K562 (cell line): ENCODE results near the gene PBXIP1. TPM values are rescaled to one million over a fixed set of nuclear protein-coding genes. Genes with fewer than 3 reads are reported as not detected.
A peak's percentile ranks its signal among the peaks of the same experiment; 100 is the strongest.

Source experiments
- KDM5B ChIP-seq: fragments of 200-600 bp; sonication (generic); IDR thresholded peaks from 2 replicates; pipeline ENCODE4 v1.6.1; 2012; ENCODE audit warnings: low read depth, mild to moderate bottlenecking, moderate library complexity, low read length, control low read depth, inconsistent platforms; ENCODE audit not compliant: insufficient replicate concordance
- NEUROD1 ChIP-seq: fragments of 150-350 bp; IDR thresholded peaks from 2 replicates; pipeline ENCODE4 v1.6.1; 2014; ENCODE audit warnings: borderline replicate concordance, low read length, low read depth; ENCODE audit not compliant: partially characterized antibody
- NRF1 ChIP-seq, 2 experiments: fragments of 450-650 bp; IDR thresholded peaks in 1 of 2; conservative IDR thresholded peaks in 1 of 2; 2 replicates each; pipeline ENCODE4 v1.6.1; 2014; ENCODE audit warnings: mild to moderate bottlenecking in 2 of 2
- PCBP1 ChIP-seq: fragments of 200-400 bp; formaldehyde crosslinking; IDR thresholded peaks from 2 replicates; pipeline ENCODE4 v1.6.1; 2018; ENCODE audit warnings: mild to moderate bottlenecking, low read depth, low read length; ENCODE audit not compliant: poor library complexity, severe bottlenecking
- PHF8 ChIP-seq: fragments of 200-600 bp; sonication (generic); IDR thresholded peaks from 2 replicates; pipeline ENCODE4 v1.6.1; 2012; ENCODE audit warnings: mixed run types, mild to moderate bottlenecking, inconsistent platforms, low read length, moderate library complexity, borderline replicate concordance
- PML ChIP-seq: IDR thresholded peaks from 2 replicates; pipeline ENCODE4 v1.6.1; 2012; ENCODE audit warnings: low read length, inconsistent platforms
- POLR2A ChIP-seq: fragments of 450-650 bp; conservative IDR thresholded peaks from 2 replicates; pipeline ENCODE4 v1.6.1; 2016
- POLR2G ChIP-seq: fragments of 200-400 bp; formaldehyde crosslinking; IDR thresholded peaks from 2 replicates; pipeline ENCODE4 v1.6.1; 2017; ENCODE audit warnings: low read depth, mild to moderate bottlenecking, antibody characterized with exemption, low read length, moderate library complexity
- RBBP5 ChIP-seq: fragments of 200-600 bp; sonication (generic); IDR thresholded peaks from 2 replicates; pipeline ENCODE4 v1.6.1; 2012; ENCODE audit warnings: borderline replicate concordance, mild to moderate bottlenecking, low read length, control low read depth, inconsistent platforms; ENCODE audit not compliant: insufficient read depth, poor library complexity, severe bottlenecking
- SRSF3 ChIP-seq: fragments of 200-400 bp; formaldehyde crosslinking; IDR thresholded peaks from 2 replicates; pipeline ENCODE4 v1.6.1; 2016; ENCODE audit warnings: mild to moderate bottlenecking, low read length, moderate library complexity; ENCODE audit not compliant: insufficient read depth
- ZBTB7A ChIP-seq: IDR thresholded peaks from 2 replicates; pipeline ENCODE4 v1.6.1; 2011; ENCODE audit warnings: low read depth, mild to moderate bottlenecking, low read length, moderate library complexity, borderline replicate concordance; ENCODE audit not compliant: control insufficient read depth
- ZC3H4 ChIP-seq: sonication (generic); formaldehyde crosslinking; IDR thresholded peaks from 2 replicates; pipeline ENCODE4 v1.9.0; 2021; ENCODE audit warnings: missing genetic modification reagents, borderline replicate concordance
- ZNF263 ChIP-seq: sonication (generic); formaldehyde crosslinking; IDR thresholded peaks from 2 replicates; pipeline ENCODE4 v1.8.0; 2022; ENCODE audit warnings: mild to moderate bottlenecking, missing genetic modification reagents, borderline replicate concordance
- polyA plus RNA-seq, 8 experiments: library from polyadenylated mRNA; depleted of rRNA in 4 of 8; stranded (reverse) in 5 of 8; unstranded in 3 of 8; fragments of >200 nt; fragmentation: Nextera tagmentation in 2 of 8; fragmentation: Illumina TruSeq in 1 of 8; extraction: Ambion mirVana in 2 of 8; extraction: Trizol in 1 of 8; gene quantifications; 2 replicates each; pipeline versions ENCODE4 v1.2.1 to v1.2.3, GENCODE V29; 2011 to 2014; ENCODE audit warnings: inconsistent platforms in 1 of 8, missing spikeins in 1 of 8
- total RNA-seq, 7 experiments: library from RNA; depleted of rRNA in 6 of 7; stranded (reverse); fragments of >200 nt in 6 of 7; fragmentation: Illumina TruSeq in 2 of 7; extraction: Trizol in 2 of 7; gene quantifications; 2 replicates each; pipeline versions ENCODE4 v1.2.1 to v1.2.3, GENCODE V29; 2011 to 2021; ENCODE audit warnings: low replicate concordance in 1 of 7
- TF ChIP-seq, protein P1 (sequence below), 3 experiments: IDR thresholded peaks in 2 of 3; conservative IDR thresholded peaks in 1 of 3; 2 replicates each; pipeline ENCODE4 v1.5.1; 2011 to 2012; ENCODE audit warnings: low read length in 3 of 3, mild to moderate bottlenecking in 3 of 3, control low read depth in 2 of 3, improper control_type of control experiment in 1 of 3, inconsistent platforms in 1 of 3, low read depth in 1 of 3, mixed read lengths in 1 of 3, moderate library complexity in 1 of 3; ENCODE audit not compliant: insufficient read depth in 2 of 3
- TF ChIP-seq, protein P2 (sequence below), 3 experiments: fragments of 200-800 bp in 1 of 3; fragments of 250-450 bp in 1 of 3; fragments of 450-650 bp in 1 of 3; sonication (Bioruptor Pico) in 1 of 3; sonication (Bioruptor generic) in 1 of 3; formaldehyde crosslinking in 1 of 3; IDR thresholded peaks; 2 replicates each; pipeline versions ENCODE4 v1.6.1 to v1.8.0; 2016 to 2022; ENCODE audit warnings: mild to moderate bottlenecking in 2 of 3, missing genetic modification characterization in 2 of 3, missing compliant biosample characterization in 1 of 3, moderate library complexity in 1 of 3
- TF ChIP-seq, protein P3 (sequence below): sonication (generic); formaldehyde crosslinking; IDR thresholded peaks from 2 replicates; pipeline ENCODE4 v1.8.0; 2022; ENCODE audit warnings: missing genetic modification reagents, mild to moderate bottlenecking, moderate library complexity, borderline replicate concordance
- TF ChIP-seq, protein P4 (sequence below): fragments of 450-650 bp; IDR thresholded peaks from 2 replicates; pipeline ENCODE4 v1.6.1; 2016; ENCODE audit warnings: antibody characterized with exemption

Gene PBXIP1
- total and polyA plus RNA-seq, 9 of the 15 experiments (the other 6 are each of a cell fraction or from before 2014, with no cell fraction given), result 0.13 to 8.3 (median 5.8) TPM

DNA sequence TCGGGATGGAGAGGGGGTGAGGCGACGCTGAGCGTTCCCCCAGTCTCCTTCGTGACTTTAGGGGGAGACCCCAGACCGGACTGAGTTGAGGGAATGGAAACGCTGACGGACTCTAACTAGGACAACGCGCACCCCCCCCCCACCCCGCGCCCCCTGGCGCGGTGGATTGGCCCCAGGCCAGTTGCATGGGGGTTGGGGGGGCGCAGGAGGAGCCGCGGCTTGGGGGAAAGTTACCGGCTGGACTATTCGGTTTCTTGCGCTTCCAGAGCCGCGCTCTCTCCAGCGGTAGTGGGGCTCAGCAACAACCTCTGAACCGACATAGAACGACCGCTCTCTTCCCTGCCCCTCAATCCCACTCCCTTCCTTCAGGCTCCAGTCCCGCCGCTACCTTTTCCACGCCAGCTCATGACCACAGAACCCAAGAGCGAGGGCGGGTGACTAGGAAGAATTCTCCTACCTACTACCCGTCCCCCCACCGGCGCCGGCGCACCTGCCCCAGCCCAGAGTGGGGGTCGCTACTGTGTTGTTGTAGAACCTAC lies 47.4 kb upstream of the PBXIP1 start (continued):
- peak; percentile 7; the same call in 1 of the 2 replicates for TF ChIP-seq SRSF3
- peak; percentile 64 for TF ChIP-seq PCBP1
- TF ChIP-seq, protein P1, sequence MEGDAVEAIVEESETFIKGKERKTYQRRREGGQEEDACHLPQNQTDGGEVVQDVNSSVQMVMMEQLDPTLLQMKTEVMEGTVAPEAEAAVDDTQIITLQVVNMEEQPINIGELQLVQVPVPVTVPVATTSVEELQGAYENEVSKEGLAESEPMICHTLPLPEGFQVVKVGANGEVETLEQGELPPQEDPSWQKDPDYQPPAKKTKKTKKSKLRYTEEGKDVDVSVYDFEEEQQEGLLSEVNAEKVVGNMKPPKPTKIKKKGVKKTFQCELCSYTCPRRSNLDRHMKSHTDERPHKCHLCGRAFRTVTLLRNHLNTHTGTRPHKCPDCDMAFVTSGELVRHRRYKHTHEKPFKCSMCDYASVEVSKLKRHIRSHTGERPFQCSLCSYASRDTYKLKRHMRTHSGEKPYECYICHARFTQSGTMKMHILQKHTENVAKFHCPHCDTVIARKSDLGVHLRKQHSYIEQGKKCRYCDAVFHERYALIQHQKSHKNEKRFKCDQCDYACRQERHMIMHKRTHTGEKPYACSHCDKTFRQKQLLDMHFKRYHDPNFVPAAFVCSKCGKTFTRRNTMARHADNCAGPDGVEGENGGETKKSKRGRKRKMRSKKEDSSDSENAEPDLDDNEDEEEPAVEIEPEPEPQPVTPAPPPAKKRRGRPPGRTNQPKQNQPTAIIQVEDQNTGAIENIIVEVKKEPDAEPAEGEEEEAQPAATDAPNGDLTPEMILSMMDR (IDR thresholded peaks at IDR 0.05 in 2 of 3, conservative IDR thresholded peaks at IDR 0.05 in 1 of 3; ENCODE audit: insufficient read depth in 2 of 3, low read depth in 1 of 3, low read length in 3 of 3), result peak in 1 of 3 experiments; percentile 5; a peak in 1 of 6 replicates
- peak; percentile 67 for TF ChIP-seq RBBP5
- 0 out of 2 replicates have a peak, but pooled peaks have one; percentile 68 for TF ChIP-seq ZC3H4 (CRISPR knock-in tag)
- peak; percentile 27; the same call in 1 of the 2 replicates for TF ChIP-seq POLR2A
- TF ChIP-seq KDM5B, result peak; percentile 63
- TF ChIP-seq, protein P2, sequence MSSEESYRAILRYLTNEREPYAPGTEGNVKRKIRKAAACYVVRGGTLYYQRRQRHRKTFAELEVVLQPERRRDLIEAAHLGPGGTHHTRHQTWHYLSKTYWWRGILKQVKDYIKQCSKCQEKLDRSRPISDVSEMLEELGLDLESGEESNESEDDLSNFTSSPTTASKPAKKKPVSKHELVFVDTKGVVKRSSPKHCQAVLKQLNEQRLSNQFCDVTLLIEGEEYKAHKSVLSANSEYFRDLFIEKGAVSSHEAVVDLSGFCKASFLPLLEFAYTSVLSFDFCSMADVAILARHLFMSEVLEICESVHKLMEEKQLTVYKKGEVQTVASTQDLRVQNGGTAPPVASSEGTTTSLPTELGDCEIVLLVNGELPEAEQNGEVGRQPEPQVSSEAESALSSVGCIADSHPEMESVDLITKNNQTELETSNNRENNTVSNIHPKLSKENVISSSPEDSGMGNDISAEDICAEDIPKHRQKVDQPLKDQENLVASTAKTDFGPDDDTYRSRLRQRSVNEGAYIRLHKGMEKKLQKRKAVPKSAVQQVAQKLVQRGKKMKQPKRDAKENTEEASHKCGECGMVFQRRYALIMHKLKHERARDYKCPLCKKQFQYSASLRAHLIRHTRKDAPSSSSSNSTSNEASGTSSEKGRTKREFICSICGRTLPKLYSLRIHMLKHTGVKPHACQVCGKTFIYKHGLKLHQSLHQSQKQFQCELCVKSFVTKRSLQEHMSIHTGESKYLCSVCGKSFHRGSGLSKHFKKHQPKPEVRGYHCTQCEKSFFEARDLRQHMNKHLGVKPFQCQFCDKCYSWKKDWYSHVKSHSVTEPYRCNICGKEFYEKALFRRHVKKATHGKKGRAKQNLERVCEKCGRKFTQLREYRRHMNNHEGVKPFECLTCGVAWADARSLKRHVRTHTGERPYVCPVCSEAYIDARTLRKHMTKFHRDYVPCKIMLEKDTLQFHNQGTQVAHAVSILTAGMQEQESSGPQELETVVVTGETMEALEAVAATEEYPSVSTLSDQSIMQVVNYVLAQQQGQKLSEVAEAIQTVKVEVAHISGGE (CRISPR knock-in tag; IDR thresholded peaks at IDR 0.05), result peak in 1 of 3 experiments; percentile 81; a peak in 2 of 6 replicates
- no peak for TF ChIP-seq NEUROD1
- no peak for TF ChIP-seq ZNF263 (CRISPR knock-in tag)
- TF ChIP-seq PHF8, result peak; percentile 25; the same call in 1 of the 2 replicates
- TF ChIP-seq POLR2G, result peak; percentile 72
- TF ChIP-seq NRF1 (conservative IDR thresholded peaks at IDR 0.05 in 1 of 2, IDR thresholded peaks at IDR 0.05 in 1 of 2), result peak in 1 of 2 experiments; percentile 36; a peak in 1 of 4 replicates
- TF ChIP-seq ZBTB7A, result peak; percentile 86
- TF ChIP-seq, protein P3, sequence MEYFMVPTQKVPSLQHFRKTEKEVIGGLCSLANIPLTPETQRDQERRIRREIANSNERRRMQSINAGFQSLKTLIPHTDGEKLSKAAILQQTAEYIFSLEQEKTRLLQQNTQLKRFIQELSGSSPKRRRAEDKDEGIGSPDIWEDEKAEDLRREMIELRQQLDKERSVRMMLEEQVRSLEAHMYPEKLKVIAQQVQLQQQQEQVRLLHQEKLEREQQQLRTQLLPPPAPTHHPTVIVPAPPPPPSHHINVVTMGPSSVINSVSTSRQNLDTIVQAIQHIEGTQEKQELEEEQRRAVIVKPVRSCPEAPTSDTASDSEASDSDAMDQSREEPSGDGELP, result peak; percentile 6; the same call in 1 of the 2 replicates
- TF ChIP-seq, protein P4, sequence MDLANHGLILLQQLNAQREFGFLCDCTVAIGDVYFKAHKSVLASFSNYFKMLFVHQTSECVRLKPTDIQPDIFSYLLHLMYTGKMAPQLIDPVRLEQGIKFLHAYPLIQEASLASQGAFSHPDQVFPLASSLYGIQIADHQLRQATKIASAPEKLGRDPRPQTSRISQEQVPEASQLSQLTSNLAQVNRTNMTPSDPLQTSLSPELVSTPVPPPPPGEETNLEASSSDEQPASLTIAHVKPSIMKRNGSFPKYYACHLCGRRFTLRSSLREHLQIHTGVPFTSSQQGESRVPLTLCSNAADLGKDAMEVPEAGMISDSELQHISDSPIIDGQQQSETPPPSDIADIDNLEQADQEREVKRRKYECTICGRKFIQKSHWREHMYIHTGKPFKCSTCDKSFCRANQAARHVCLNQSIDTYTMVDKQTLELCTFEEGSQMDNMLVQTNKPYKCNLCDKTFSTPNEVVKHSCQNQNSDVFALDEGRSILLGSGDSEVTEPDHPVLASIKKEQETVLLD, result 0 out of 2 replicates have a peak, but pooled peaks have one; percentile 2
- 0 out of 2 replicates have a peak, but pooled peaks have one; percentile 9 for TF ChIP-seq PML
